Gastroesophageal sphincter (tissue), 4 donors: ENCODE results near the gene ZMIZ1. TPM values are rescaled to one million over a fixed set of nuclear protein-coding genes. Genes with fewer than 3 reads are reported as not detected.

Experiments
- ATAC-seq: fragments of 150-250 bp; one replicate; pipeline ENCODE4 v1.9.1; 2016; ENCODE audit warnings: mild to moderate bottlenecking, moderate library complexity
- H3K27ac ChIP-seq, 4 donors: fragments of 200-600 bp; sonication (generic) in 3 of 4; 1 replicate in 3 of 4; 2 replicates in 1 of 4; pipeline ENCODE4 v1.5.1; 2016 to 2019
- H3K27me3 ChIP-seq: fragments of 200-600 bp; sonication (generic); one replicate; pipeline ENCODE4 v1.5.1; 2019
- H3K36me3 ChIP-seq, 2 donors: fragments of 200-600 bp; sonication (generic); one replicate each; pipeline ENCODE4 v1.5.1; 2019; ENCODE audit warnings: control low read depth in 1 of 2
- H3K4me1 ChIP-seq, 3 donors: fragments of 200-600 bp; sonication (generic); 1 replicate in 2 of 3; 2 replicates in 1 of 3; pipeline ENCODE4 v1.5.1; 2016 to 2019; ENCODE audit warnings: control low read depth in 2 of 3
- H3K4me3 ChIP-seq, 2 donors: fragments of 200-600 bp; sonication (generic); one replicate each; pipeline ENCODE4 v1.5.1; 2019; ENCODE audit warnings: mild to moderate bottlenecking in 1 of 2, moderate library complexity in 1 of 2
- H3K9me3 ChIP-seq, 3 donors: fragments of 200-600 bp; sonication (generic); one replicate each; pipeline ENCODE4 v1.5.1; 2017 to 2019; ENCODE audit warnings: control low read depth in 2 of 3
- EP300 ChIP-seq: sonication (generic); formaldehyde crosslinking; IDR thresholded peaks from one replicate; pipeline ENCODE4 v1.6.1; 2017; ENCODE audit warnings: antibody characterized with exemption, mild to moderate bottlenecking
- POLR2A ChIP-seq, 2 donors: fragments of 450-650 bp; IDR thresholded peaks; one replicate each; pipeline ENCODE4 v1.6.1; 2017; ENCODE audit warnings: antibody characterized with exemption in 2 of 2, mild to moderate bottlenecking in 2 of 2, moderate library complexity in 1 of 2
- POLR2AphosphoS5 ChIP-seq: sonication (generic); formaldehyde crosslinking; IDR thresholded peaks from one replicate; pipeline ENCODE4 v1.6.1; 2017; ENCODE audit warnings: antibody characterized with exemption
- WGBS, 2 donors: methylation state at CpG; one replicate each; pipeline ENCODE4 v1.1.5; 2018; ENCODE audit warnings: low coverage in 1 of 2; 5-methylcytosine and 5-hydroxymethylcytosine counted together
- total RNA-seq, 4 donors: library from RNA; depleted of rRNA; stranded (reverse); fragments of >200 nt; gene quantifications; one replicate each; pipeline ENCODE4 v1.1.0, GENCODE V29; 2016
- TF ChIP-seq, protein P1 (sequence below), 4 experiments: fragments of 200-600 bp in 2 of 4; fragments of 450-650 bp in 2 of 4; sonication (generic) in 1 of 4; IDR thresholded peaks; one replicate each; pipeline ENCODE4 v1.5.1; 2017 to 2019; ENCODE audit warnings: antibody characterized with exemption in 4 of 4, mild to moderate bottlenecking in 2 of 4, moderate library complexity in 2 of 4

Gene ZMIZ1
- total RNA-seq, 4 donors from 2014 or later = 36.3 to 79.2 (median 67.1) TPM

GRCh38 chr10:79176949-79177602 lies 108.3 kb downstream of the ZMIZ1 start:
- no CpG with 5 or more reads among the region's 18 CpGs for WGBS, 2 donors
- Histone ChIP-seq H3K36me3 (peaks cover 0 to 21% of the 10 kb centered on the region in 2 donors), H3K27me3 (no peaks in the 10 kb centered on the region), H3K4me1 (peaks cover 16 to 98% (median 77%) of the 10 kb centered on the region in 3 donors), H3K9me3 (no peaks in the 10 kb centered on the region), H3K27ac (peak overlapping the region in 3 of 4 donors; percentile 74 to 82 (median 78)), H3K4me3 (no peak overlapping the region)
- ATAC-seq = peak; percentile 46
- TF ChIP-seq, protein P1, sequence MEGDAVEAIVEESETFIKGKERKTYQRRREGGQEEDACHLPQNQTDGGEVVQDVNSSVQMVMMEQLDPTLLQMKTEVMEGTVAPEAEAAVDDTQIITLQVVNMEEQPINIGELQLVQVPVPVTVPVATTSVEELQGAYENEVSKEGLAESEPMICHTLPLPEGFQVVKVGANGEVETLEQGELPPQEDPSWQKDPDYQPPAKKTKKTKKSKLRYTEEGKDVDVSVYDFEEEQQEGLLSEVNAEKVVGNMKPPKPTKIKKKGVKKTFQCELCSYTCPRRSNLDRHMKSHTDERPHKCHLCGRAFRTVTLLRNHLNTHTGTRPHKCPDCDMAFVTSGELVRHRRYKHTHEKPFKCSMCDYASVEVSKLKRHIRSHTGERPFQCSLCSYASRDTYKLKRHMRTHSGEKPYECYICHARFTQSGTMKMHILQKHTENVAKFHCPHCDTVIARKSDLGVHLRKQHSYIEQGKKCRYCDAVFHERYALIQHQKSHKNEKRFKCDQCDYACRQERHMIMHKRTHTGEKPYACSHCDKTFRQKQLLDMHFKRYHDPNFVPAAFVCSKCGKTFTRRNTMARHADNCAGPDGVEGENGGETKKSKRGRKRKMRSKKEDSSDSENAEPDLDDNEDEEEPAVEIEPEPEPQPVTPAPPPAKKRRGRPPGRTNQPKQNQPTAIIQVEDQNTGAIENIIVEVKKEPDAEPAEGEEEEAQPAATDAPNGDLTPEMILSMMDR (IDR thresholded peaks at IDR 0.05) = no peak

DNA sequence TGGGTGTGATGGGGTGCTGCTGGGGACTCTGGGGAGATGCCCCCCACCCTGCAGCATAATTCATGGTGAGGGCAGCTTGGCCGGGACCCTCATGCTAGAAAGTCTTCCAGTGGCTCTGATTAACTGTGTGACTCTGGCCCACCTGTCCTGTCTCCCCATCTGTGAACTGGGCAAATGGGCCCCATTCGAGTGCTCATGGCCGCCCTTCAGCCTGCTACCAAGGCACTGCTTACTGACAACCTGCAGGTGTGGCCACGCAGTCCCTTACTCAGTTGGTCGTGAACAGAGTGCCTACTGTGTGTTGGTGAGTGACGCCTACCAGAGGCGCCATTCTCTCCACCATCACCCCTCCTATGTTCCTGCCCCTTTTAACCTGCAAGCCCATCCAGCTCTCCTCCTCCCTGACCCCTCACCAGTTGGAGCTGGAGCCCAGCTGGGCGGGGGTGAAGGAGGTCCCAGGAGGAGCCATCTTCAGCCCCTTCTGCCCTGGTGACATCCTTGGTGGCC lies 109.4 kb downstream of the ZMIZ1 start:
- peaks cover 0 to 20% of the 10 kb centered on the region in 2 donors for H3K36me3 ChIP-seq
- TF ChIP-seq POLR2AphosphoS5 (no peak), POLR2A (IDR thresholded peaks at IDR 0.05) (no peak), EP300 (no peak)
- TF ChIP-seq, protein P1 (IDR thresholded peaks at IDR 0.05) = no peak
- peaks cover 16 to 100% (median 83%) of the 10 kb centered on the region in 3 donors for H3K4me1 ChIP-seq
- H3K27me3 ChIP-seq = no peaks in the 10 kb centered on the region
- H3K27ac ChIP-seq = peak overlapping the region in 3 of 4 donors; percentile 74 to 82 (median 78)
- no peak overlapping the region for H3K4me3 ChIP-seq
- no peak for ATAC-seq
- no peaks in the 10 kb centered on the region for H3K9me3 ChIP-seq
- WGBS, 2 donors = 72% methylated on average over 6 of the region's 8 CpGs; no CpG with 5 or more reads in 1 of the 2 donors

DNA sequence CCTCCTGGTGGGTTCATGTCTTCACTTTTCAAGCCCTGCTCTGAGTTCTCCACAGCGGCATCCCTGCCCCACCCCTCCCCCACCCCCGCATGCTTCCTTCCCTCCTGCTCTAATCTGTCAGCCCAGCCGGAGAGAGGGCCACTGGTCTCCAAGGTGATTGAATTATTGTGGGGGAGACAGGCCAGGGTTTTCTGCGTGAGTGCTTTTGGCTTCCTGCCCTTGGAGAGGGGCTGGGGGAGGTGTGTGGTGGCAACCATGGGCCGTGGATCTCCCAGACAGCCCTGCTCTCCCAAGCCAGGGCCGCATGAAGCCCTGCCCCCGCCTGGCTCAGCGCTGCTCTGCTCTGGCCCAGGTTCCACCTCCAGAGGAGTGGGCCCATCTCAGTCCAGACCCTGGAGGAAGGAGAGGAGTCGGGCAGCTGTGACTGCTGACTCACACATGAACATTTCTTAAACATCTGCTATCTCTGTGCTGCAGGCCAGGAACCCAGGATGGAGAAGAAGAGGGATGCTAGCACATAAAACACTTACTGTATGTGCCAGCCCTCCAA lies 109.9 kb downstream of the ZMIZ1 start:
- H3K4me1 ChIP-seq = peaks cover 16 to 100% (median 87%) of the 10 kb centered on the region in 3 donors

GRCh38 chr10:79179164-79179956 lies 110.6 kb downstream of the ZMIZ1 start:
- Histone ChIP-seq H3K27ac (peak overlapping the region in 3 of 4 donors; percentile 74 to 82 (median 78)), H3K4me1 (peaks cover 16 to 100% (median 92%) of the 10 kb centered on the region in 3 donors), H3K4me3 (no peak overlapping the region), H3K27me3 (no peaks in the 10 kb centered on the region), H3K9me3 (no peaks in the 10 kb centered on the region), H3K36me3 (peaks cover 0 to 7% of the 10 kb centered on the region in 2 donors)
- ATAC-seq = no peak
- TF ChIP-seq POLR2A (IDR thresholded peaks at IDR 0.05) (no peak), EP300 (no peak), POLR2AphosphoS5 (no peak)
- TF ChIP-seq, protein P1 (IDR thresholded peaks at IDR 0.05) = no peak
- WGBS, 2 donors = no CpG with 5 or more reads among the region's 7 CpGs

More for the DNA sequence above, 109.9 kb downstream of the ZMIZ1 start:
- WGBS, 2 donors = 8% methylated on average over 2 of the region's 9 CpGs; no CpG with 5 or more reads in 1 of the 2 donors
- H3K36me3 ChIP-seq = peaks cover 0 to 14% of the 10 kb centered on the region in 2 donors
- peak; percentile 42 for ATAC-seq
- peak overlapping the region in 3 of 4 donors; percentile 74 to 82 (median 78) for H3K27ac ChIP-seq
- no peaks in the 10 kb centered on the region for H3K9me3 ChIP-seq
- no peak overlapping the region for H3K4me3 ChIP-seq
- H3K27me3 ChIP-seq = no peaks in the 10 kb centered on the region
- TF ChIP-seq POLR2AphosphoS5 (no peak), EP300 (no peak), POLR2A (IDR thresholded peaks at IDR 0.05) (no peak)
- TF ChIP-seq, protein P1 (IDR thresholded peaks at IDR 0.05) = no peak
